ENCODE data around the gene MYLIP.
"Not testable (repeated sequence)": the region's sequence is repeated elsewhere in the genome, so short reads cannot be mapped to it uniquely, and the experiment has no call there.

The MYLIP gene

DNA sequence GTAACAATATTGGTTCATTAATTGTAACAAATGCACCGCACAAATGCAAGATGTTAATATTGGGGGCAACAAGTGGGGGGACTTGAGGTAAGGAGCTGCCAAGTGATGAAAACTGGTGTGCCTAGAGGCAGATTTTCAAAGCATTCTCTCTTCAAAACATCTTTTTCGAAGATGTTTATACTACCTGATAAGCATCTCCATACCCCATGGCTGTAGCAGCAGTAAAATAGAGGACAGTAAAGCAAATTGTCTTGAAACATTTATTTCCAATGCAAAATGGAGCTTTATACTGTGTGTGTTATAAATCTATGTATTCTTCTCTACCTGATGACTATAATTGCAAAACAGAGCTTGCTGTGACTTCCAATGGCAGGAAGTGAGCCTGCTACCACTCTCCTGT is 42.5 kb downstream of the MYLIP start:
- DNase-seq (ENCODE audit: low read depth, low spot score): no peak

- DNase-seq (ENCODE audit: low read depth, low spot score): no peak
These were observed 44.5 kb downstream of the MYLIP start for GRCh38 chr6:16173167-16173940.

DNA sequence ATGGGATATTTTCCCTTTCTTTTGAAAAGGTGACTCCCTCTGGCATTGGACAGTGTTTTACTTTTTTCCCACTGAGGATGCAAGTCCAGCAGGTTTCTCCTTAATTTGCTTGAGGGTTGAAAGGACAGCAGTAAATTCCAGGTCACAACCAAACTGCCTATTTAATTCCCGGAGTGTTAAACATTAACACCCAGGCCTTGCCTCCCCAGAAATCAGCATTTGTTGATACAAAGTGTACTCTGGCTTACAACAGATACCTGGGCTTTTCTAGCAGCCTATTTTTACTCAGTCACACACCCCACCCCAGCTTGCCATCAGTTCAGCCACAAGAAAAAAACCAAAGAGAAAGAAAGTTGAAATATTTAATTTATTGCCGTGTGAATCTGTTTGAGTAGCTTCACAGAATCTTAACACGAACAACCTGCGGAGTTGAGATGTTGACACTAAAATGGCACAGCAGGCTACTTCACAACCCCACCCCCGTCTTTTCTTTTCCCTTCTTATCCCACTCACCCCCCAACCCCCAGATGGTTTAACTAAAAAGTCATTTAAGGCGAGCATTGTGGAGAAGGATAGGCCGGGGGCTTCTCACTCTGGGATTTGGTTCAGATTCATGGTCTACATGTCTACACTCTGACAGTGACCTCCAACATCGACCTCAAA is 45.7 kb downstream of the MYLIP start:
- no peak for DNase-seq (ENCODE audit: low read depth, low spot score)

GRCh38 chr6:16176600-16176999 is 47.7 kb downstream of the MYLIP start:
- not testable (repeated sequence) for DNase-seq (ENCODE audit: low read depth, low spot score)

GRCh38 chr6:16177881-16178280 is 49.0 kb downstream of the MYLIP start:
- no peak for DNase-seq (ENCODE audit: low read depth, low spot score)

GRCh38 chr6:16178351-16178750 is 49.5 kb downstream of the MYLIP start:
- no peak for DNase-seq (ENCODE audit: low read depth, low spot score)

DNA sequence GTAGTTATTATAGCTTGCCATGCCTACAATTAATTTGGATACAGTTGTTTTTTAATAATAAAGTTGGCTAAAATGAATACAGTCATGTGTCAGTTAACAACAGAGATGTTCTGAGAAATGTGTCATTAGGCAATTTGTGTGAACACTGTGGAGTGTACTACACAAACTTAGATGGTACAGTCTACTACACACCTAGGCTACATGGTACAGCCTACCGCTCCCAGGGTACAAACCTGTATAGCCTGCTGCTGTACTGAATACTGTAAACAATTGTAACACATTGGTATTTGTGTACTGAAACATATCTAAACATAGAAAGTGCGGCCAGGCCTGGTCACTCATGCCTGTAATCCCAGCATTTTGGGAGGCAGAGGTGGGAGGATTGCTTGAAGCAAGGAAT is 50.2 kb downstream of the MYLIP start:
- DNase-seq (ENCODE audit: low read depth, low spot score): no peak

DNA sequence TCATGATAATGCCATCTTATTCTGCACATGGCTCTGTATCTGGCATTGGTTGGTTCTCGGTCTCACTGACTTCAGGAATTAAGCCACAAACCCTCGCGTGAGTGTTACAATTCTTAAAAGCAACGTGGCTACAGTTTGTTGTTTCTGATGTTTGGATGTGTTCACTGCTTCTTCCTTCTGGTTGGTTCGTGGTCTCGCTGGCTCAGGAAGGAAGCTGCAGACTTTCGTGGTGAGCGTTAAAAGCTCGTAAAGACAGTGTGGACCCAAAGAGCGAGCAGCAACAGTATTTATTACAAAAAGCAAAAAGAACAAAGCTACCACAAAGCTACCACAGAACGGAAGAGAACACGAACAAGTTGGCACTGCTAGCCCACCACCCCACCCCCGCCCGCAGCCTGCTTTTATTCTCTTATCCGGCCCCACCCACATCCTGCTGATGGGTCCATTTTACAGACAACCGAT is 51.1 kb downstream of the MYLIP start:
- no peak for DNase-seq (ENCODE audit: low read depth, low spot score)

DNA sequence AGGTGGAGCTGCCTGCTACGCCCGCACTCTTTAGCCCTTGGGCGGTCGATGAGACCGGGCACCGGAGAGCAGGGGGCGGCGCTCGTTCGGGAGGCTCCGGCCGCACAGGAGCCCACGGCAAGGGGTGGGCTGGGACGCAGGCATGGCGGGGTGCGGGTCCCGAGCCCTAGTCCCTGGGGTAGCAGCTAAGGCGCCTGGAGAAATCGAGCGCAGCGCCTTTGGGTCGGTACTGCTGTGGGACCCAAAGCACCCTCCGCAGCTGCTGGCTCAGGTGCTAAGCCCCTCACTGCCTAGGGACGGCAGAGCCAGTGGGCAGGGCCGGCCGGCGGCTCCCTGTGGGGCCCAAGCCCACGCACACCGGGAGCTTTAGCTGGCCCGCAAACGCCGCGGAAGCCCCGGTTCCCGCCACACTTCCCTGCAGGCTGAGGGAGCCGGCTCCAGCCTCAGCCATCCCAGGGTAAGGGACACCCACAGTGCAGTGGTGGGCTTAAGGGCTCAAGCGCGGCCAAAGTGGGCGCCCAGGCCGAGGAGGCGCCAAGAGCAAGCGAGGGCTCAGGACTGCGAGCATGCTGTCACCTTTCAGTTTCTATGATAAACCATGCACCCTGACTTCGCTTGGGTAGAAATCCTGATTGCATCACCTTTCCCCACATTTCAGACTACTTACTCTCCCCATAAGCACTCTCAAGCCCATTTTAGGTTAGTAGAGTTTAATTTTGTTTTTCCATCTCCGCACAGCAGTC is 52.0 kb downstream of the MYLIP start:
- no peak for DNase-seq (ENCODE audit: low read depth, low spot score)

GRCh38 chr6:16181439-16182297 is 52.8 kb downstream of the MYLIP start:
- no peak for DNase-seq (ENCODE audit: low read depth, low spot score)

- no peak for DNase-seq (ENCODE audit: low read depth, low spot score)
These were observed 54.3 kb downstream of the MYLIP start for GRCh38 chr6:16183187-16183664.

DNA sequence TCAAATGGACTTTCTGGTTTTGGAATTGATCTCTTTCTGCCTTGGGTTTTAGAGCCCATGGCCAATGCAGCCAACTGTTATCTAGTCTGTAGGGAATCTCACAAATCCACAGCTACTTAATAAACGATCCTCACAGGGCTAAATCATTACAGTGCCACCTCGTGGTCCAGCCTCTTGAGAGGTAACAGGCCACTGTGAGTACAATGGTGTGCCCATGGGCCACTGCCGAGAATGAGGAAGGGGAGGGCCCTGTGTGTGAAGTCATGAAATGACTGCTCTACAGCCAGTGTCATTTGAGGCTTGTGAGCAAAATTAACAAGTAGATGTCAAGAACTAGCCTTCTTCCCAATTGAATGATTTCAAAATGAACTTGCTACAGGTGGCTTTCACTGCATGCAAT is 55.2 kb downstream of the MYLIP start:
- no peak for DNase-seq (ENCODE audit: low read depth, low spot score)

- no peak for DNase-seq (ENCODE audit: low read depth, low spot score)
These were observed 55.7 kb downstream of the MYLIP start for GRCh38 chr6:16184551-16184950.

GRCh38 chr6:16187176-16187575 is 58.3 kb downstream of the MYLIP start:
- DNase-seq (ENCODE audit: low read depth, low spot score): no peak

DNA sequence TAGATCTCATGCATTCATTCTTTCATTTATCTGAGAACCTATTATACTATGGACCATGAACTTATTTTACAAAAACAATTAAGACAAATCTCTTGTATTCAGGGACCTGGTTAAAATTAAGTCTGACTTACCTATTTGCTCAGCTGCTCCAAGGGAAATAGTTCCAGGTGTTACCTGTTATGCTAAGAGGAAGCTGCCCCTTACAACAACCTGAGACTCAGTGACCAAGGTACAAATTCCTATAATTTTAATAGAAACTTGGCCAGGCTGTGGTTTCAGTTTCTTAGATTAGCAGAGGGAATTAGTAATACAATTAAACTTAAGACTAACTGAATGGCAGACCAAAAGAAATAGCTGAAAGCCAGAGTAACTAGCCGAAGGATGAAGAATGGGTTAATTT is 61.3 kb downstream of the MYLIP start:
- DNase-seq (ENCODE audit: low read depth, low spot score): no peak

DNA sequence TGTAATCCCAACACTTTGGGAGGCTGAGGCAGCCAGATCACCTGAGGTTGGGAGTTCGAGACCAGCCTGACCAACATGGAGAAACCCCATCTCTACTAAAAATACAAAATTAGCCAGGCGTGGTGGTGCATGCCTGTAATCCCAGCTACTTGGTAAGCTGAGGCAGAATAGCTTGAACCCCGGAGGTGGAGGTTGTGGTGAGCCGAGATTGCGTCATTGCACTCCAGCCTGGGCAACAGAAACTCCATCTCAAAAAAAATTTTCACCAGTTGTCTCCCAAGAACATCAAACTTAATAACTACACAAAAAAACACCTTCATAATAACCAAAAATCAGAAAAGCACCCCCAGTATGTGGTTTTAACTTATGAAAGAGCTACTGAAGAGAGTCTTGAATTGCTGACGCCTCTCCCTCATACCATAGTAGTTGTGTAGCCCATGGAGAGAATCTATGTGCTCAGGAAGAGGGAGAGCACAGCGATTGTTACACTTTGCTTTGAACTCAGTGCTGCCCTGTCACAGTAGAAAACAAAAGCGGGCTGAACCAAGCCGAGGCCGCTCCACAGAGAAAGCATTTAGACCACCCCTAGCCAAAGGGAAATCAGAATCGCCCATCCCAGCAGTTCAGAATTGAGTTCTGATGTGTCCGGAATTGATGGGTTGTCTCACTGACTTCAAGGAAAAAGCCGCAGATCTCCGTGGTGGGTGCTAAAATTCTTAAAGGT is 67.5 kb downstream of the MYLIP start:
- no peak for DNase-seq (ENCODE audit: low read depth, low spot score)

DNA sequence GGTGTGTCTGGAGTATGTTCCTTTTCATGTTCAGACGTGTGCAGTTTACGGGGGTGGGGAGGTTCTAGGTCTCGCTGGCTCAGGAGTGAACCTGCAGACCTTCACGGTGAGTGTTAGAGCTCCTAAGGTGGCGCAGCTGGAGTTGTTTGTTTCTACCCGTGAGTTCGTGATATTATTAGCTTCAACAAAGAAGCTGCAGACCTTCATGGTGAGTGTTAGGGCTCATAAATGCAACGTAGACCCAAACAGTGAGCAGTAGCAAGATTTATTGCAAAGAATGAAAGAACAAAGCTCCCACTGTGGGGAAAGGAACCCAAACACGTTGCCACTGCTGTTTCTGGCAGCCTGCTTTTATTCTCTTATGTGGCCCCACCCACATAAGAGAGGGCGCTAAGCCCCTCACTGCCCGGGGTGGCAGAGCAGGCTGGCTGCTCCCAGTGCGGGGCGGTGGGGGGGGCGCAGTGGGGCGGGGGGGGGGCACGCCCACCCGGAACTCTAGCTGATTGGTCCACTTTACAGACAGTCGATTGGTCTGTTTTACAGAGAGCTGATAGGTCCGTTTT is 68.2 kb downstream of the MYLIP start:
- DNase-seq (ENCODE audit: low read depth, low spot score): no peak
